Measurements from ENCODE around the gene MECP2.

The MECP2 gene

DNA sequence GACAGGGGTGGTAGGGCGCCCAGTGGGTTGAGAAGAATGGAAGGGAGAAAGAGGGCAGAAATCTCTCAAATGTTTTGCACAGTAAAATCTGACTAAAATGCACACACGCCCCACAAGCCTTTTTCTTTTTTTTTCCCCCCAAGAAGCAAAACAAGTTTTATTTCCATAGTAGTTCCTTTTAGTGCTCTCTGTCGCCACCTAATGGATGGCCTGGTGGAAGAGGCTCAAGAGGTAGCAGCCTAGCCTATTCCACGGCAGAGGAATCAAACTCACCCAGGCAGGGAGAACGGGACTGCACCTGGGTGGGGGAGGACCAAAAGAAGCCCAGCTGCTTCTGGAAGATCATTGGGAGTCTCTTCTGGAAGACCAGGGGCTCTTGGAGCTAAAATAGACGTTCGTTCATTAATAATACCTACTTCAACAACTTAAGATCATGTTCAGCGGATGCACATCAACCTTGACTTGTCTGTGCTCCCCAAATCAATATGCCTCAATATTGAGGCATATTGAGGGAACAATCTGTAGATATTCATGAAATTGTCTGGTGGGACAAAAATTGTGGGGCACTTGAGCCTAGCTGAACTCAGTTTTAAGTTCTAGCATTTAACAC is 46.2 kb downstream of the MECP2 start:
- TF ChIP-seq, protein P1, sequence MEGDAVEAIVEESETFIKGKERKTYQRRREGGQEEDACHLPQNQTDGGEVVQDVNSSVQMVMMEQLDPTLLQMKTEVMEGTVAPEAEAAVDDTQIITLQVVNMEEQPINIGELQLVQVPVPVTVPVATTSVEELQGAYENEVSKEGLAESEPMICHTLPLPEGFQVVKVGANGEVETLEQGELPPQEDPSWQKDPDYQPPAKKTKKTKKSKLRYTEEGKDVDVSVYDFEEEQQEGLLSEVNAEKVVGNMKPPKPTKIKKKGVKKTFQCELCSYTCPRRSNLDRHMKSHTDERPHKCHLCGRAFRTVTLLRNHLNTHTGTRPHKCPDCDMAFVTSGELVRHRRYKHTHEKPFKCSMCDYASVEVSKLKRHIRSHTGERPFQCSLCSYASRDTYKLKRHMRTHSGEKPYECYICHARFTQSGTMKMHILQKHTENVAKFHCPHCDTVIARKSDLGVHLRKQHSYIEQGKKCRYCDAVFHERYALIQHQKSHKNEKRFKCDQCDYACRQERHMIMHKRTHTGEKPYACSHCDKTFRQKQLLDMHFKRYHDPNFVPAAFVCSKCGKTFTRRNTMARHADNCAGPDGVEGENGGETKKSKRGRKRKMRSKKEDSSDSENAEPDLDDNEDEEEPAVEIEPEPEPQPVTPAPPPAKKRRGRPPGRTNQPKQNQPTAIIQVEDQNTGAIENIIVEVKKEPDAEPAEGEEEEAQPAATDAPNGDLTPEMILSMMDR (conservative IDR thresholded peaks at IDR 0.05; ENCODE audit: low read length): peak; percentile 75
- DNase-seq (ENCODE audit: low read depth): peak; percentile 55
- H3K4me3 ChIP-seq (ENCODE audit: low read length): no peak overlapping the region

DNA sequence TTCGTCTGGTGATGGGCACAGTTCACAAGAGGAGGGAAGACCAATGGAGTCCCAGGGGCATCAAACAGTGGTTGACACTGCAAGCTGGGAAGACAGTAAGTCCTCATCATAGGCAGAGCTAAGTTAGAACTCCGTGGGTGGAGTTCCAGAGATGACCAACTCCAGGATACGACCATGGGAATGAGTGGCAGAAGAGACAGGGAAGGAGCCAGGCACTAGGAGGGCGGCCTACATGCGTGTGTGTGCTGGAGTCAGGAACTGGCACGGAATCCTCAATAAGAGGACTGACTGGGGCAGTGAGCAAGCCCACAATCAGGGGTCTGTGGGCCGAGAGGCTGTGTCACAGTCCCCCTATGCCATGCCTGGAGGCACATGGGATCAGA is 47.4 kb downstream of the MECP2 start:
- DNase-seq (ENCODE audit: low read depth): no peak
- no peak overlapping the region for H3K4me3 ChIP-seq (ENCODE audit: low read length)
- TF ChIP-seq, protein P1 (conservative IDR thresholded peaks at IDR 0.05; ENCODE audit: low read length): no peak

GRCh38 chrX:154049209-154050112 is 48.1 kb downstream of the MECP2 start:
- H3K4me3 ChIP-seq (ENCODE audit: low read length): no peak overlapping the region
- TF ChIP-seq, protein P1 (conservative IDR thresholded peaks at IDR 0.05; ENCODE audit: low read length): no peak
- DNase-seq (ENCODE audit: low read depth): no peak

GRCh38 chrX:154048398-154048797 is 49.1 kb downstream of the MECP2 start:
- TF ChIP-seq, protein P1 (conservative IDR thresholded peaks at IDR 0.05; ENCODE audit: low read length): no peak
- DNase-seq (ENCODE audit: low read depth): no peak

DNA sequence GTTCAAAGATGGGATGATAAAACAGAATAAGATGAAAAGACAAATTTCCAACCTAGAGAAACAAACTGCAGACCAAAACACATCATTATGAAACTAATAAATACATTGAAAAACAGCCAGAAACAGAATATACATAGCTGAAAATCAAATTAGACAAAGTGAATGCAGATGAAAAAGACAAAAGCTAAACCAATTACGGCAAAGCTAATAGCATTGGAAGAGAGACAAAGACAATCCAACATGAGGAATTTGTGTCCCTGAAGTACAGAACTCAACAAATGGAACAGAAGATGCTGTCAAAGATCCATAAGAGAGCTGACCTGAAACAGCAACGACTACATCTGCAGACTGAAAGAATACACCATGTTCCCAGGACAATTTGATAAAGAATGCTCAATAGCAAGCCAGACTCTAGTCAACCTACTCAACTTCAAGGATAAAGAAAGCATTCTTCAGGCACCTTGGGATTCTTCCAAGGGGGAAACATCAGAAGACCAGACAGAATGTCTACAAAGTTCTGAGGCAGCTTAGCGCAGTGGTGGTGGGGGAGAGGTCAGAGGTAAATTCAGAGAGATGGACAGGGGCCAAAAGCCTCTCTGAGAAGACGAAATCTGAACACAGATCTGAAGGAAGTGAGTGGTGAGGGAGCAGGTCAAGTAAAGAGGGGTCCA is 50.4 kb downstream of the MECP2 start:
- TF ChIP-seq, protein P1 (conservative IDR thresholded peaks at IDR 0.05; ENCODE audit: low read length): no peak
- H3K4me3 ChIP-seq (ENCODE audit: low read length): no peak overlapping the region
- DNase-seq (ENCODE audit: low read depth): no peak

More at GRCh38 chrX:154048398-154048797, 49.1 kb downstream of the MECP2 start:
- no peak overlapping the region for H3K4me3 ChIP-seq (ENCODE audit: low read length)

- H3K4me3 ChIP-seq (ENCODE audit: low read length): no peak overlapping the region
- TF ChIP-seq, protein P1 (conservative IDR thresholded peaks at IDR 0.05; ENCODE audit: low read length): peak; percentile 38
- peak; percentile 87 for DNase-seq (ENCODE audit: low read depth)
Observed at GRCh38 chrX:154046031-154046781, 51.3 kb downstream of the MECP2 start.

Data from AG10803 (cell line).